GM21447 (cell line): ENCODE results near the gene VAV2.

Experiments used
- ATAC-seq: cut with Tn5 transposase; IDR thresholded peaks from one replicate; pipeline ENCODE4 v1.9.1; 2021; ENCODE audit not compliant: unreplicated experiment

Gene VAV2

DNA sequence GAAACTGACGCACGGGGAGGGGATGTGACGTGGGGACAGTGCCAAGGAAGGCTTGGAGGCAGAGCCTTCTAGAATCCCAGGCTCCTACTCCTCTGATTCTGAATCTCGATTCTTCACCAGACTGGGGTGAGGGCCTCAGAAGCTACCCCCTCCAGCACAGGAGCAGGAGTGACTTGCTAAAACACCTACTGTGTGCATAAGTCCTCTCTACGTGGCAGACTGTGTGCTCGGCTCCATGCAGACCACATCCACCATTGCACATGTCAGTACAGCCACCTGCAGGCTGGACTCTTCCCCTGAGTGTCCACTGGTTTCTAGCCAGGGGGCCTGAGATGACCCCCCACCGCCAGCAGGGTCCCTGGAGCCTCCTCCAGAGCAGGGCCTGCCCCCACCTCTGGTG, 182.8 kb downstream of the VAV2 start:
- no peak for ATAC-seq

DNA sequence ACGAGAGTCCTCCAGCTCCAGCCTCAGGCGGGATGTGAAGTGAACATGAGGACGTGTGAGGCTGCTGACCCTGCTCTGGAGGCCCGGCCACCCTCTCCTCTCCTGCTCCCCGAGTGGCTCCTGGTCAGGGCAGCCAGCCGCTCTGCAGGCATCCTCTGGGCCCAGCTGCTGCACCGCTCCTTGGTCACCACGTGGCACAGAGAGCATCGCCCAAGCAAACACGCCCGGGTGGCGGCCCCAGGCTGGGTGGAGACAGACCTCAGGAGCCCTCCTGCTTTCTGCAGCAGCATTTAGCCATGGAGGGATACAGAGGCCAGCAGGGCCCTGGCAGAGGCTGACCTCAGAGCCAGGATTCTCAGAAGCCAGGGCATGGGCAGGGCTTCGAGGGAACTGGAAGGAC, 184.3 kb downstream of the VAV2 start:
- ATAC-seq = no peak

DNA sequence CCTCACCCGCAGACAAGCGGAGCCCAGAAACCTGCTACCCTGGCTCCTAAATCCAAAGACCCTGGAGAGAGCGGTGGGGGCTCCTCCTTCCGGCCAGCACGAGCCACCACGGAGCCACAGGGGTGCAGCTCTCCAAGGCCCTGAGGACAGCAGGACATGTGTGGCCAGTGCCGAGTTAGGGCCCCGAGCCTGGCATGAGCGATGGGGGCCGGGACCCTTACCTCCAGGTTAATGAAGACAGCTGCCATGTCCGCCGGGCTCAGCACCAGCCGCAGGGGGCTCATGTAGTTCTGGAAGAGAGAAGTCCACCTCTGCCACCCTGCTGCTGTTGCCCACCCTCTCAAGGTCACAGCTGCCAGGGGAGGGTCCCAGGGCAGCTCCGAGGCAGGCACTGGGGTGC, 185.1 kb downstream of the VAV2 start:
- ATAC-seq = no peak

DNA sequence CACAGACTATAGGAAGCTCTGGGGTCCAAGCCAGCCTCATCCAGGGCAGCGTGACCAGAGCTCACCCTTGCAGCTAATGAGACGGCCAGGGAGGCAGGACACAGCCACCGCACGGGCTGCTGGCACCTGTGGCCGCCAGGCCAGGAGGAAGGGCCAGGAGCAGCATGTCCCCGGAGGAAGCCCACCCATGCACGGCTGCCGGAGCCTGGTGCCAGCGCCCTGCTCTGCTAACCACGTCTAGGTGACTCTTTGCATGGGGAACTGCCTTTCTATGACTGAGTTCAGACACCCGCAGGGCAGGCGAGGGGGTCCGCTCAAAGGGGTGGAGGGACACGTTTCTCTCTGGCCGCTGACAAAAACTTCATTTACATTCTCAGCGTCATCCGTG, 185.5 kb downstream of the VAV2 start:
- ATAC-seq = no peak

DNA sequence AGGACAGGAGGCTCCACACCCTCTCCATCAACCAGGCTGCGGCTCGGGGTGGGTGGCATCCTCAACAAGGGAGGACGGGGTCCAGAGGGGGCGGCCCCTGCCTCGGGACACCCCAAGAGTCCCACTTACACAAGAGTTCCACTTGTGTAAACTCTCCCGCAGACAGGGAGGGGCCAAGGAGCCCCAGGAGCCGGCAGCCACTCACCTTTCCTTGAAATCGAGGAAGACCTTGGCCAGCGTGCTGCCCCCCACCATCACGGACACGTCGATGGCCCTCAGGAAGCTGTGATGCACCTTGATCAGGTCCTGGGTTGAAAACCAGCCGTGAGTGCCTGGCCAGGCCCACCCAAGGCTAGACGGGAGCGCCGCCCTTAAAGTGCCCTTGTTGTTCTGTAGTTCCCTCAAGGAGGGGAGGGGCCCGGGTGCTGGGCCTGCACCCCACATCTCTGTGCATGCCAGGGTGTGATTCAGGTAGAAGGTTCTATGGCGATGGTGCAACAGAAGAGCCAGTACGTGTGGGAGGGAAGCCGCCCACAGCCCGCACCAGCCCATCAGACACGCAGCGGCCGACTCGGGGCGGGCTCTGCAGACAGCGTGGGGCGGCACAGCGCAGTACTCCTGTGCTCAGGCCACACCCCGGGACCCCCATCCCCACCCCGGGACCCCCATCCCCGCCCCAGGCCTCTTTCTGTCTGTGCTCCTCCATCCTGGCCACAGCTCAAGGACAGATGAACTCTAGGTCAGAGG, 186.1 kb downstream of the VAV2 start:
- ATAC-seq = no peak

DNA sequence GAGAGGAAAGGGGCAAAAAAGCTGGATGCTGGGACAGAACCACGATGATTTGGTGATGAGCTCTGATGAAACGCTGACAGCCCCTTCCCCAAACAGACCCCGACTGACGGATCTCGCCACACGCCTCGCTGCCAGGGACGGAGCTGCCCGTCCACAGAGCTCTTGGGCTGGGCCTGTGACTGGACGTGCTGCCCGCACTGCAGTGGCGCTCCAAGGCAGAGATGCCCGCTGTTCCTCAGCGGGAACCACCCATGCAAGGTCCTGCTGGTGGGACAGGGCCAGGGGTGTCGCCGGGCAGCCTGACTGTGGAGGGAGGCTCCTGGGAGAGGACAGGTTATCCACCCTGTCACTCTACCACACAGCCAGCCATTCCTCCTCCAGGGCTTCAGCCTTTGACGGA, 187.9 kb downstream of the VAV2 start:
- no peak for ATAC-seq

DNA sequence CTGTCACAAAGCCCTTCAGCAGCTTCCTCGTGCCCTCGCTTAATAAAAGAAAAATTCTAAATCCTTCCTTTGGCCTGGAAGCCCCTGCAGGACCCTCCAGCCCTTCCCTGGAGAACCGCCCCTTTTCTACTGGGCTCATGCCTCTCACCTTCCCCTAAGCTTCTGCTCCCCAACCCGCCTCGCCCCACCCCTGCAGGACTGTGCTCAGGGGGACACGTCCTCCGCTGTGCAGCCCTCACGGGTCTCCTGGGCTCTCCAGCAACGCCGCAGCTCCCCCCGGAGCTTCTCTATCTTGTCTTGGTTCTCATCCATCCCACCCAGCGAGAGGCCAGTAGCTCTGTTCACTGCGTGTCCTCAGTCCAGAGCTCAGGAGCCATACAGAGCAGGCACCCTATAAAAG, 188.4 kb downstream of the VAV2 start:
- no peak for ATAC-seq

DNA sequence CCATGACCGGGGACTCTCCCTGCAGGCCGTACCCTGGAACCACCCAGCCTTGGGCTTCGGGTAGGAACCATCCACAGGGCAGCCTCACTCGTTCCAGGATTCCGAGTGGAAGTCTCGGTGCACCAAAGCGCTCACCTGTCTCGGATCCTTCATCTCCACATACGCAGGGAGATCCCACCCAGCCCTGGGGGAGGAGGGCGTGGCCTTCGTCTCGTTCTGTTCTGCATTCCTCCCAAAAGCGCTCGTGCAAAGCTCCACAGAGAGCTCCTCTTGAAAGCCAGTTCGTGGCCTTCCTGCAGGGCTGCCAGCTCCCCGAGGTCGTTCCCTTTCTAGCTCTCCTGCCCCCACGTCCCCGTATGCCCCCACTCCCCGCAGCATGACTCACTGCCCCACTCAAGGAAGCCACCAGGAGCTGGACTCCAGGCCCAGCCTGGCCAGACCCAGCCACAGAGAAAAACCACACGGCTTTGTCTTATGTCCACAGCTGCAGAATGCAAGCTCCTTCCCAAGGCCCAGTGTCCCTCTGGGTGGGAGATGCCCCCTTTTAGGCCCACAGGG, 189.0 kb downstream of the VAV2 start:
- ATAC-seq = no peak

DNA sequence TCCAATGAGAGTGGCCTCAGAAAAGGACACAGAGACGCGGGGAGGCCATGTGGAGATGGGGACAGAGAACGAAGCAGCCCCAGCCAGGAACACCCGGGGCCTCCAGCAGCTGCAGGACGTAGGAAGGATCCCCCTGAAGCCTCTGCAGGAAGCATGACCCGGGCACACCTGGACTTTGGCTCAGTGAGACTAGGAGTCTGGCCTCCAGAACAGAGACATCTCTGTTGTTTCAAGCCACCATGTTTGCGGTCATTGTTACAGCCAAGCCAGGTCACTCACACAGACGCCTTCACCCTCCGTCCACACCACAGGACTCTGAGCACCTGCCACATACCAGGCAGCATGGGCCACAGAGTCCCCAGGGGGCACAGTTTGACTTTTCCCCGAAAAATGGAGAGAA, 190.4 kb downstream of the VAV2 start:
- no peak for ATAC-seq

DNA sequence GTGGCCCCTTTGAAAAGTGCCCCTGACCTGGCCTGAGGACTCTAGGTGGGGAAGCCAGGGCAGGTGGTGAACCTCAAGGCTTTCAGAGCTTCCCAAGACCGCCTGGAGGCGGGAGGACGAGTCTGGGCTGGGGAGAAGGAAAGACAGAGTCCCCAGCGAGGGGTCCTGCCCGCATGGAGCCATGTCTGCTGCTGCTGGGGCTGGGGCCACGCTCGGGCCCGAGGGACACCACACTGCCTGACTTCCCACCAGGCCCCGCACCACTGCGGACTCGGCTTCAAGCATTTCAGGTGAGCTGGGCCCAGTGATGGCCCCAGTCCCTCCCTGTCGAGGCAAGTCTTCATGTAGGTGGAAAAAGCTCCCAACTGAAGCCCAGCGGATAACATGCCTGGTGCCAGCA, 191.9 kb downstream of the VAV2 start:
- no peak for ATAC-seq

DNA sequence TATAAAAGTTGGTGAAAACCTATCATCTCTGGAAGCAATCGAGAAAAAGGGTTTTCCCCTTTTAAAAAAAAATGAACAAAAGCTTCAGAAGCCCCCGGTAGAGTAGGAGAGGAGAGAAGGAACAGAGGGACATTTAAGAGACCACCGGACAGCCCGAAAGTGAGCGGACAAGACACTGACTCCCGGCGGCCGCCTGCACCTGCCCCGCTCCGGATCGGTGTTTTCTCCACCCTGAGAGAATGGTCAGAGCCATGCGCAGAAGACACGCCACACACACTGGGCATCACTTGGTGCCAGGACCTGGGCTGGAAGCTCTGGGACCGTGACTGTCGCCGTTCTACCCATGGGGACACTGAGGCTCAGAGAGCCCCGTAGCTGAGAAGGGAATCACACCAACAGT, 192.4 kb downstream of the VAV2 start:
- ATAC-seq = no peak

DNA sequence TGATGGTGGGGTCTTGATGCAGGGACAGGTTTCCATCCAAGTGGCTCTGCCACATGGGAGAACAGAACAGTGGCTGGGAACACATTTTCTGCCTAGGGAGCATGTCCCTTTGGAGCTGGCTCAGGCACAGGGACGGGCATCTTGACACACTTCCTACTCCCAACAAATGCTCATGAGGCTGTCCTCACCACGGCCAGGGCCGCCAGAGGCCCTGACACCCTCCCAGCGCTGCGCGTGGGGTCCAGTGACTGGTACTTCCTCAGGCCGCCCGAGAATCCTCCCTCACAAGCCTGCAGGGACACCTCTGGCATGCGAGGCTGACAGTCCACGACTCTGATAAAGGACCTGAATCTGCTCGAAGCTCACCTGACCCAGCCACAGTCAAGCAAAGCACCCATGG, 193.0 kb downstream of the VAV2 start:
- ATAC-seq = no peak

DNA sequence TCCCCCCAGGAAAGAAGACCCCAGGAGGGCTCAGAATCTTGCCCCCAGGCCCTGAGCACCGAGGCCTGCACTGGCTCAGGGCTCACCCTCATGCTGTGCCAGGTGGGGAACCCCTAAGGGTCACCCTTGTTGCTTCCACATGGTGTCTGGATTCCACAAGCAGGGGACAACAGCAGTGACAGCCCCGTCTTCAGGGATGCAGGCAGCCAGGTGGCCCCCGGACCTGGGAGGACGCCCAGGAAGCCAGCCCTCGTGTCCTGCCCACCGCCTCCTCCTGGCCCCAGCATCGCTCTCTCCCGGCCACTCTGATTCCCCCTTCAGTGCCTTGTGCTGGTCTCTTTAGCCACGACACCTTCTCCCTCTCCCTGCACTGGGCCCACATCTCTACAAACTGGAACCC, 194.0 kb downstream of the VAV2 start:
- ATAC-seq = no peak

DNA sequence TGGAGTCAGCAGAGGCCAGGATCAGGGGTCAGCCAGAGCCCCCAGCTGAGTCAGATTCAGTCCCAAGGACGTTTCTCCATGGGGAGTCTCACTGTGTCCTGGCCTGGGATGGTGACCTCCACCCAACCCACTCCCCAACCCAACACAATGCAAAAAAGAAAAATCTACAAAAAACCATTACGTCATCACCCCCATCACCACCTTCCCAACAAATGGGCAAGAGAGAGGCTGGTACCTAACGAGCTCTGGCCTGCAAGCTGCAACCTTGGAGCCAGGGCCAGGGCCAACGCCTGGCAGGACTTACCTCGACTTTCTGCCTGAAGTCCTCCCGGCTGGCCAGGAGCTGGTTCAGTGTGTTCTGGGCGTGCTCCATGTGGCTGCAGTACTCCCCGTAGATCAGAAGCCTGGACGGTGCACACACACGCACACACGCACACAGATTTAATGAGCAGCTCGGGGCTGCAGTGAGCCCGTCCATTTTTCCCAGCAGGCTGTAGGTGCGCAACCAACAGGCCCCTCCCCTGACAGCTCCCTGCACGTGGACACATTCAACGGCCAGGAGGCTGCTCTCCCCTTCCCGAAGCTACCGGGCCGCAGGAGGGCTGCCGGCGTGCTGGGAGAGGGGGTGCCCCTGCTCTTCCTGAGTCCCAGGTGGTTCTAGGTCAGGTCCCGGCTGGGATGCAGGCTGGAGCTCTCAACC, 194.6 kb downstream of the VAV2 start:
- ATAC-seq = no peak

DNA sequence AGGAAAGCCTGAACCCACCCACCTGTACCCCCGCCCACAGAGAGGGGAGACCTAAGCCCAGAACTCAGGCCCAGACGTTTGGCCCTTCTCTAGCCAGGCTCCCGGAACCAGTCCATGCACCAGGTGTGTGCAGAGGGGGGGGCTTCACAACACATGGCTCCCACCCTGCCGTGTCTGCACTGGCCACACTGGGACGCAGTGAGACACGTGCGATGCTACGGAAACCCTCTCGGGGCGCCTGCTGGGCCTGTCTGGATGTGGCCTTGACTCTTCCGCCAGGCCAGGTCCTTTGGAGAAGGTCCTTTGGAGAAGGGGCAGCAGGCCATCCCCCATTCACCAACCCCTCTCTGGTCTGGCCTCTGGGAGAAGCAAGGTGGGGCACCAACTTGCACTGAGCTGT, 195.6 kb downstream of the VAV2 start:
- no peak for ATAC-seq

DNA sequence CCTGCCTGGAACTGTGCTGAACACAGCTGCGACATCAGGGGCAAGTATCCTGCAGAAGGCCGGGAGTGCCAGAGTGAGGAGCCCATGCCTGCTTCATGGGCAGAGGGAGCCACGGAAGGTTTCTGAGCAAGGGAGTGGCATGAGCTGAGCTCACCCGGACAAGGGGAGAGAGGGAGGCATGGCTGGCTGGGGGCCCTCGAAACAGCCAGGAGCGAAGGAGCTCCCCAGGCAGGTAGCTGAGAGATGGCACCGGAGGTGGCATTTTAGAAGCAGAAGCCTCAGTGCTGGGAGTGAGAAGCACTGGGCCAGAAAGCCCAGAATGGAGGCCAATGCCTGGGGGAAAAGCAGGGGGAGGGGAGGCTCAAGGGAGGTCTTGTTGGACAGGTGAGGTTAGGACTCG, 197.1 kb downstream of the VAV2 start:
- no peak for ATAC-seq

DNA sequence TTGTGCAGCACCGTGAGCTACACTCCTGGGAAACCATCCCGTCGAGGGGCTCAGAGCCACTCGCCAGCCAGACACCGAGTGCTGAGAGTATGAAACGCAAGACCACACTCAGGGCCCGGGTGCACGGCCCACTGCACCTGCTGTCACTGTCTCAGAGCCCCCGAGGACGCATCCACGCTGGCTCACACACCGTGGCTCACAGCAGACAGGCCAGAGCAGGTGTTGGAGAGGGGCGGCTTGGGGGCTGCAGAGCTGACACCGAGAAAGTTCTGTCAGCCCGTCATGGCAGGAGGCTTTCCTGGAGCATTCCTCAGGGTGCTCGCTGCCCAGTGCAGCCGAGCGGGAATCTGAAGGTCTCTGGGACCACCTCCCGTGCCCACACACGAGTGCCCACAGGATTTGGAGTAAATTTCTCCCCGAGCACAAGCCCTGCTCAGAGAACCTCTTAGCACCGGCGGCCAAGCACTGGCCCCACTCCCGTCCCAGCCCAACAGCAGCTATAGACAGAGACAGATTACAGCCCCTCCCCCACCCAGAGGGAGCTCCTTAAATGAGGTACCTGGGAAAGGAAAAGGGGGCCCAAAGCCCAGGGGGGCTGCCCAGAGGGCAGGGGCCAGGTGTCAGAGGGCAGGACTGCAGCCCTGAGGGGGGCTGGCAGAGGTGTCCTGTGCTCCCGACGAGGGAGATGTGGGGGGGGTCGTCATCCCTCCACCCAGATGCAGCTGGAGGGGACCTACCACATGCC, 197.9 kb downstream of the VAV2 start:
- ATAC-seq = no peak

DNA sequence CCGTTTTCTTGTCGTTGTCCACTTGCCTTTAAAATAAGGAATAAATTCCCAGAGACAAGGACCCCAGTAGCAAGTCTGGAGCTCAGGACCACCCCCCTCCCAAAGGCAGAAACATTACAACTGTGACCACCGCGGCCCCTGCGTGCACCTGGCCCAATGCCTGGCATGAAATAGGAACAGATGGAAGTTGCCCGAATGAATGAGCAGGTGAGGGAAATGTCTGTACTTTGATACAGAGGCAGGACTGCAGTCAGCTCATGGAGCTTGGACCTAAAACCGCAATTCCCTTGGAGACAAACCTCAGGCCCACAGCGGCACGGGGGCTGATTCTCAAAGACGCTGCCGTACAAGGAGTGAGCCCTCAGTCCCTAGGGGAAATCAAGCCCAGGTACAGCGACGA, 198.7 kb downstream of the VAV2 start:
- no peak for ATAC-seq

DNA sequence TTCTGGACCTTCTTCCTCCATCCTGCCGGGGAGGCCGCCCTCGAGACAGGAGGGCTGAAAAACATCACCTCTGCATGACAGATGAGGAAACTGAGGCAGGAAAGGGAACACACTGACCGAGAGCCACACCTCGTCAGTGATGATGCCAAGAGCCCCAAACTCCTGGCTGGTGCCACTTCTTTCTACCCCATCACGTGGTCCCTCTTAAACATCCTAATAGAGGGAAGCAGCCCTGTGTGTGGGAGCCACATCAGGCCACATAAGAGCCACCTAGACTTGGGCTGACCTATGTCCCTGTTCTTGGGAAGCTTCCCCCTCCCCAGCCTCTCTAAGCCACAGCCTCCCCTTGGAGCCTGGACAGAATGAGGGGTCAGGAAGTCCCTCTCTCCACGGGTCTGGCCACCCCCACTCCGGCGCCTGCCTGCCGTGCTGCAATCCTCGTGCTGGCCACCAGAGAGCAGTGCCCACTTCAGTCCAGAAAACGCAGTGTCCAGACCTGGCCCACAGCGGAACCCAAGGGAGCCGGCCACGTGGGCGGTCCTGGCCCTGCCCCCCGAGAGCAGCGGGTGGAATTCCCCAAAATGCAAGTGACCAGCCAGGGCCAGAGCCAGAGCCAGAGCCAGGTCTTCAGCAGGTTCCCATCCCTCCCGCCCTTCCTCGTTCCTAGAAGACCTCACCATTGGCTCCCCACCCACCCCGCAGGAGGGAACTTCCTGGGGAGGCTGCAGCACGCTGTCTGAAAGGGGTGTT, 199.2 kb downstream of the VAV2 start:
- ATAC-seq = no peak

DNA sequence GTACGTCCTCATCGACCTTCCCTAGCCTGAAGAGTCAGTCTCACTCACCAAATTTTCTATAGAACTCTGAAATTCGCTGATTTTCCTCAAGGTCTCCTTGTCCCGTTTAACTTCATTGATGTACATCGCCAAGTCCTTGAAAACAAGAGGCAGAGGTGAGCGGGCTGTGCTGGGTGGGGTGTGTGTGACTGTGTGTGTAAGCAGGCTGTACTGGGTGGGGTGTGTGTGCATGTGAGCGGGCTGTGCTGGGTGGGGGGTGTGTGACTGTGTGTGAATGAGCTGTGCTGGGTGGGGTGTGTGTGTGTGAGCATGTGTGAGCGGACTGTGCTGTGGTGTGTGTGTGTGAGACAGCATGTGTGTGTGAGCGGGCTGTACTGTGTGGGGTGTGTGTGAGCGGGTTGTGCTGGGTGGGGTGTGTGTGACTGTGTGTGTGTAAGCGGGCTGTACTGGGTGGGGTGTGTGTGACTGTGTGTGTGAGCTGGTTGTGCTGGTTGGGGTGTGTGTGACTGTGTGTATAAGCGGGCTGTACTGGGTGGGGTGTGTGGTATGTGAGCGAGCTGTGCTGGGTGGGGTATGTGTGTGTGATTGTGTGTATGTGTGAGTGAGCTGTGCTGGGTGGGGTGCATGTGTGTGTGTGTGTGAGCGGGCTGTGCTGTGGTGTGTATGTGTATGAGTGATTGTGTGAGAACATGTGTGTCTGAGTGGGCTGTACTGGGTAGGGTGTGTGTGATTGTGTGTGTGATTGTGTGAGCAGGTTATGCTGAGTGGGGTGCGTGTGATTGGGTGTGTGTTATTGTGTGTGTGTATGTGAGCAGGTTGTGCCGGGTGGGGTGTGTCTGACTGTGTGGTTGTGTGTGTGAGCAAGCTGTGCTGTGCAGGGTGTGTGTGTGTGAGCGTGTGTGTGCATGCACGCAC, 200.1 kb downstream of the VAV2 start:
- no peak for ATAC-seq
